ENCODE measurements around the gene NPC2.
"Not testable (repeated sequence)": the region's sequence is repeated elsewhere in the genome, so short reads cannot be mapped to it uniquely, and the experiment has no call there.

NPC2 gene

DNA sequence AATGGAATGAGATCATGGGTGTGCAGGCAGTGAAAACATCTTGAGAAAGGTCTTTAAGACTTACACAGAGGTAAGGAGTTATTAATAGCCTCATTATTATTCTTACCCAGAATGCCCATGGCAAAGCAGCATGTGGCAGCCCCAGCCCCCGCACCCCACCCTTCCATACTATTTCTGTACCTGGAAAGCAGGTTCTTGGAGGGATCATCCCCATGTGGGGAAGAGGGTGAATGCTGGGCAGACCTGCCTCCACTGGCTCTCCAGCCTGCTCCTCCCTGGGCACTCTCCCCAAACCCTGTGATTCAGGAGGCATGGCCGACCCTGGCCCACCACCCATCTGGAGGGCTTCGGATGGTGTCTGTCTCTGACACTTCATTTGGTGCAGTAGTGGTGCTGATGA lies 28.3 kb downstream of the NPC2 start:
- DNase-seq = no peak

DNA sequence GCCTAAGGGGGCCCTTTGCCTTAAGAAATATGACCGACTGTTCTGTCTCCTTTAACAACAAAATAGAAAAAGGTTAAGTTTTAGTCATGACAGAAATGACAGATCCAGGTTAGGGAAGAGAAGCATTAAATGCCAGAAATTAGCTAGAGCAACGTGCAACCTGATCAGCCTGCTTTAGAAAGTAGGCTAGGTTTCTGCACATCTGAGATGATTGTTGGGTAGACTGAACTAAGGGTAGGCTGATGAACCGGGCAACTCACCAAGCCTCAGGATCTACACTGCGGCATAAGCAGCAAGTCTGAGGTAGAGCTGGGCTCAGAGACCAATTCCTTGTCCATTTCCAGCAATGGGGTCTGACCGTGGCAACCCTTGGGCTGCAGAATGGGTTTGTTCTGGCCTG lies 29.4 kb downstream of the NPC2 start:
- DNase-seq = no peak

DNA sequence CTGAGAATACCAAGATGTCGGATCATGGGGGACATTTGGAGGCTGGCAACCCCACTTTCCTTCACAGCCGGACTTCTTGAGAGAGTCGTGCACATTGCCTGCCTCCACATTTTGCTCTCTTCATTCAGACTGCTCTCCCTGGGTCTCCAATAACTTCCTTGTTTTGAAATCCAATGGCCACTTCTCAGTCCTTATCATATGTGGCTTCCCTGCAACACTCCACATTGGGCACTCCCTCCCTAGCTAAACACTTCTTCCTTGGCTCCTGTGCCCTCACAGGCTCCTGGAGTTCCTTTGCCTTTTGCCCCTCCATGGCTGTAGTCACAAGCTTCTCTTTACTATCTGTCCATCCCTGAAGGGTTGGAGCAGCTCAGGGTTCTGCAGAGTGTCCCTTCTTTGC lies 30.1 kb downstream of the NPC2 start:
- no peak for DNase-seq

DNA sequence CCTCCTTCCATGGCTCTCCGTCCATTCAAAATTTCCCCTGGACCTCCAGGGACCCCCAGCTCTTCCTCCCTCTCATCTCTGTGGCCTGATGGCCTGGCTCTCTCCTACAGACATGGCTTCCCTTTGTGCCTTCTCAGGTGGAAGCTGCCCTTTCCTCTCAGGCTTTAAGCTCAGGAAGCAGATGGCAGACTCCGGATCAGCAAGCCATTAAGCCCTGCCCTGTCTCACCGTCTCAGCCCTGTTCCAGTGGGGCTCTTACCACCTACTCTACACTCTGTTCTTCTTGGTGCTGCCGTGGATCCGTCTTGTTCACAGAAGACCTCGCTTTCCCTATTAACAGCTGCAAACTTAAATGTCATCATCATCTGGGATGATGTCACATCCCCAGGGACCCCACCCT lies 33.1 kb downstream of the NPC2 start:
- no peak for DNase-seq

DNA sequence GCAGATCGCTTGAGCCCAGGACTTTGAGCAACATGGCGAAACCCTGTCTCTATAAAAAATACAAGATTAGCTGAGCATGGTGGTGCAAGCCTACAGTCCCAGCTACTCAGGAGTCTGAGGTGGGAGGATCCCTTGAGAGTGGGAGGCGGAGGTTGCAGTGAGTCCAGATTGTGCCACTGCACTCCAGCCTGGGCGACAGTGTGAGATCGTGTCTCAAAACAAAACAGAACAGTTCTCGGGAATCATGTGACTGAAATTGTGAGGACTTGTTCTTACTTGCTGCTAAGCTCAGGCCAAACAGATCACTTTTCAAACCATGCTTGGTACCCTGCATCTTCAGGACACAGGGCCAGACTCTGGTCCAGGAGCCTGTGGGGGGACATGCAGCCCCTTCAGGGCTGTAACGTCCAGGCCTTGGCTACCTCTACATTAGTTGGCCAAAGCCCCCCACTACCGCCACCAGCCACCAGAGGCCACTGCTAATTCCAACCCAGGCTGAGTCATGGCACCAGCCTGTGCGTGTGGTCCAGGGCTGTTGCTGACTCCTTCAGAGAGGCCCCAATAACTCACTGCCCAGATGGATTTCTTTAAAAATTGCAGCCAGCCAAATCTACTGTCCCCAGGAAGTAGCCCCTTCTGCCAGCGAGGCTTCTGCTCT lies 33.7 kb downstream of the NPC2 start:
- DNase-seq = peak; percentile 25

DNA sequence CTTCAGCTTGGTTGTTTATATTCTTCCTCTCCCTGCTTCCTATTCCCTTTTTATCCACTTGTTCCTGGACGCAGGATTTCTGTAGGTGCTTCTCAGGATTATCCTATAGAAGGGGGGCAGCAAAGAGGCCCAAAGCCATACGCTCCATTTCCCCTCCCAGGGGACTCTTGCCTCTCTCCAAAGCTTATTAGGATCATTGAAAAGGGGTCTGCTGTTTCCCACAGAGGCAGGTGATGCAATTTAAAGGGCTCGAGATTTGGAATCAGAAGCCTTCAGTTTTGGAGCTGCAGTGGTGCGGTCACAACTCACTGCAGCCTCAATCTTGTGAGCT lies 35.6 kb downstream of the NPC2 start:
- DNase-seq = no peak

DNA sequence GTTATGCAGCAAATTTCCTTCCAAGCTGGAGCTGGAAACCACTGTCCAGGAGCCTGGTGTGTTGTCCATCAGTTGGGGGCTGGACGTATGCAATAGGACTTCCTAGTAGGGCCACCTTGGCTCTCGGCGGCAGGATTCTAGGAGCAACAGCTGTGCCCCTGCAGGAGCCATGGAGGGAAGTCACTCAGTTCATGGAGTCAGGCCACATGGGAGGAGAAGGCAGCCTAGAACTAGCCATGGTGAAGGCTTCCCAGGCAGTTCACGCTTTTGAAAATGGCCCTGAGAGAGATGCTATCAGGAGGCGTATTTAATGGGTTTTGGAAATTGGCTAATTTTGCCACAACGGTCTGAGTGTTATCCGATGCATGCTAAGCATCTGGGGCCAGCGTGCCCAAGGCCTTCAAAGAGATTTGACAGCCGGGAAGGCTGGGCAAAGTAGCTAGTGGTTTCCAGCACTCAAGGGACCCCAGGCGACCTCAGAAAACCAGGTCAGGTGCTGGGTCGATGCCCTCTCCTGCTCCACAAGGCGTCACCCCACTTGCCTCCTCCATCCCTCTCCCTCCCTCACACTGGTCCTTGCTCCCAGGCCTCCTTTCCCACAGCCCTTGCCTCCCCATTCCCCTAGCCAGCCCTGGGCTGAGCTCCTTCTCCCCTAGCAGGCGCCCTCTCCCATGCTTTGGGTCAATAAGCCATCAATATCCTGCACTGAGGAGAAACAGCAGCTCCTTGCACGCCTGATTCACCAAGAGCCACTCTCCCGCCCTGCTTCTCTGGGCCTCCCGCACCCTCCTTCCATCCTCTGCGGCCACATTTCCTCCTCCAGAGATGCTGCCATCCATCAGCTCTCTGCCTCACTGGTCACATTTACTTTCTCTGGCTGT lies 36.2 kb downstream of the NPC2 start:
- DNase-seq = no peak

DNA sequence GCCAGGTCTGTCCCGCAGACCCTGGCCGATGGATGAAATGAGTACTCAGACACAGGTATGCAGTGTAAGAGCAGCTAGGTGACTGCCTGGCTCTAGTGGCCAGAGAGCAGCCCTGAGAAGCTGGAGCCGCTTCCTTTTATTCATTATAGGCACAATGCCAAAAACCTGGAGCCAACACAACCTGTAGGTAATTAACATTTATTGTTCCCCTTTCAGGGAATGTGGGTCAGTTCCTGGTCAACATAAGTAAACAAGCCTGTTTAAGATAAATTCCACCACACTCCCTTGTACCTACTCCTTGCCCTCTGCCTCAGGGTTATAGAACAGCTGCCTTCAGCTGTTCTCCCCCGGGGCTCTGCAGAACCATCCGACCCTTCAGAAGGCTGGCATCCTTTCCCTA lies 38.7 kb downstream of the NPC2 start:
- not testable (repeated sequence) for DNase-seq

DNA sequence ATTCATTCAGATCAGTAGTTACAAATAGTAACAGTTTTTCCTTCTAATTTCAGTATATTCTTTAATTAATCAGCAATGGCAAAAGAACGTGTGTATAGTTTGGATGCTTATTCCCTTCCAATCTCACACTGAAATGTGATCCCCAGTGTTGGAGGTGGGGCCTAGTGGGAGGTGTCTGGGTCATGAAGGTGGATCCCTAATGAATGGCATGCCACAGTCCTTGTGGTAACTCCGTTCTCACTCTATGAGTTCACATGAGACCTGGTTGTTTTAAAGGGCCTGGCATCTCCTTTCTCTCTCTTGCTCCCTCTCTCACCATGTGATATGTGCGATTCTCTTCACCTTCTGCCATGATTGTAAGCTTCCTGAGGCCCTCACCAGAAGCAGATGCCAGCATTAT lies 48.2 kb downstream of the NPC2 start:
- DNase-seq = no peak

DNA sequence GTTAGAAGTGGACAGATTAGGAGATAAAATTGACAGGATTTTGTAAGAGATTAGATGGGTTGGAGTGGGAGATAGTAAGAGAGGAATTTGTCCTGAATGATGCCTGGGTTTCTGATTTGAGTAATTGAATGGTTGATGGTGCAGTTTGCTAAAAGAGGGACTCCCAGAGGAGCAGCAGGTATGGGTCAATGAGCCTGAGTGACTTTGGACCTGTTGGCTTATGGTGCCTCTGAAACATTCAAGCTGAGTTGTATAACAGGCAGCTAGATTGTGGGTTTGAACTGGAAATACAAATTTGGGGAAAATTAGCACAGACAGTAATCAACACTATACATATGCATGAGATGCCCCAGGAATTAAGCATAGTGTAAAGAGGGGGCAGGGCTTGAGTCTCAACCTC lies 50.3 kb downstream of the NPC2 start:
- DNase-seq = no peak

DNA sequence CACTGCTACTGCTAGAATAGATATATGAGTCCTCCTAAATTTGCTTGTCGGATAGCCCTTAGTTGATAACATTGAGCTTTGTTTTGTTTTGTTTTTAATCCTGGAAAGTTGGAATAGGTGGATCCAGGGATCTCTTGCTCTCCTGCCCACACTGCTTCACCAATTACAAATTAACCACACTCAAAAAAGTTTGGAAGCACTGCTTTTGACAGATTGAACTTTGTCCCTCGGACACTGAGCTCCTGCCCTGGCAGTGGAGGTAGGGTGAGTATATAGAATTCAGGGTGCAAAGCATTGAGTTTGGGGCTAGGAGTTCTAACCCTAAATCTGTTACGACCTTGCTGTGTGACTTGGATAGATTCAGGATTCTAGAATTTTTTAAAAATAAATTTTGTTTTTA lies 52.0 kb downstream of the NPC2 start:
- DNase-seq = no peak

DNA sequence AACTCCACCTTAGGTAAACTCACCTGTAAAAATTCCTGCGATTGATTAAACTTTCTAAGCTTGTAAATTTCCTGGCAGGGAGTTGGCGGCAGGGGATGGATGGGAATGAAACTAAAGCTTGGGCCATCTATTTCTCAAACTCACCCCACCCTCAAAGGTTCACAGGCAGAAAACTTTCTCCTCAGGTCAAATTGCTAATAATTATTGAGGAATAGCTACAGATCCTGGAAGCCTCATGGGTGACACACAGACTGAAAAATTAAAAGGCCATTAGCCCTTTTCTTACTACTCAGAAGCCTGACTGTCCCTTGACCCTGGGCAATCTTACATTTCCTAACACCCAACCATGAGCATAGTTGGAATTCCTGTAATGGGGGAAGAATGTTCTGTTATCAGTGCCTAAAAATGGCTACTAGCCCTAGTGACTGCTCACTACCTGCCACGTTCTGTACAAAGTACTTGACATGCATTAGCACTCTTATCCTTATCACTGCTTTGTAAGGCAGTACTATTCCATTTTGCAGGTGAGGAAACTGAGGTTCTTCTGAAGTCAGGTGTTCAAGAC lies 54.7 kb downstream of the NPC2 start:
- no peak for DNase-seq

DNA sequence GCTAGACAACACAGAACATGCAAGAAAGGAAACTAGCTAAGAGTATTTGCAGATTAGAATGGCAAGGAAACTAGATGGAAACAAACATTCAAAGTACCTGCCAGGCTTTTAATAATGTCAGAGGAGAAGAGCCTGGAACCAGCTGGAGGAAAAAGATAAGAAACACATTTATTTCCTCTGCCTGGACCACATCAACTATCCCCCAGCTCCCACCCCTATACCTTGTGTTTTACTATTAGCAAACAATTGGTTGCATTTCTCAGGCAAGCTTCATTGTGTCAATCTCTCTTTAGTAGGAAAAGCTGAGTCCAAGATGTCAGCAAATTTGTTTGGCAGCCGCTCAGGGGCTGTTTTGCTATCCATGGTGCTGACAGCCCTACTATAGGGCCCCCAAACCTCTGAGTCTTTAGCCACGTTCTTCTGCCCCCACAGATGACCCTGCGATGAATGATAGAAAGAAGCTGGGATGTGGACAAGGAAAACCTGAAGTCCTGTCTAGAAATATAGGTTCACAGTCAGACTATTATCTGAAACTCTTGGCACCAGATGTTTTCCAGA lies 55.5 kb downstream of the NPC2 start:
- no peak for DNase-seq

DNA sequence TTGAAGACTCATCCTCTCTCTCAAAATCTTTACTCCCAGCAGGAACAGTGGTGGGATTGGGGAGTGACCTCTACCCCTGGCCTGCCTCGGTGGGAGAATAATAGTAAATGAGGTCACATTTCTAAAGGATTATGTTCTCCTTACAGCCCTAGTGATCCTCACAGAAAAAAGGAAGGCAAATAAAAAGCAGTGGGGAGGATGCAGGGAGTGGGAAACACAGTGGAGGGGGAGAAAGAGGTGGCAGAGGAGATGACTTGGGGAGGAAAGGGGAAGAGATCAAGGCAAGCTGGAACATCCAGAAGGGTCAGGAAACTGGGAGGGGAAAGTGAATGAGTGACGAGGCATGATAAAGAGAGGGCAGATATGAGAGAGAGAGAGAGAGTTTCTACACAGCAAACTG lies 58.8 kb downstream of the NPC2 start:
- DNase-seq = no peak

DNA sequence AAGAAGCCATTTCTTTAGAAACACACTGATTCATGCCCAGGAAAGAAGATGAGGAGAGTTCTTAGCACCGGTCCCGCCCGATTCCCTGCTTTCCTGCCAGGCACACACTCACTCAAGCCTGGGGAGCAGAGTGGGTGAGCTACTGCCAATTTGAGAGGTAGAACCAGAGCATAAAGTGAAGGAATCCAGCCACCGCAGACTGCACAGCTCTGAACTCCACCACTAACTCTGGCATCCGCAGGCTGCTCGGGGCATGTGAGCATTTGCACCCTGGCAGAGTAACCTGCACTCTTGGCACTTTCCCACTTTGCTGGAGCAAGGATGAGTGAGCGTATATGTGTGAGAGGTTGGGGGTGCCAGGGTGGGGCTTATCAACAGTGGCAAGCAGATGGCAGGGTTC lies 63.1 kb downstream of the NPC2 start:
- no peak for DNase-seq
